DND-41 (cell line): ENCODE data around the gene GPC1.

ENCODE experiments used
- ATAC-seq: fragments of 200-7000 bp; cut with Tn5 transposase; 3 replicates; pipeline ENCODE4 v1.9.1; 2021; ENCODE audit warnings: low read depth; ENCODE audit not compliant: insufficient read depth
- DNase-seq: peaks from one replicate; pipeline ENCODE4 v3.0.0-alpha.2; 2020
- H2AFZ ChIP-seq: 2 replicates; pipeline ENCODE4 v1.6.0; 2012; ENCODE audit warnings: low read depth, low read length
- H3K27ac ChIP-seq: 2 replicates; pipeline ENCODE4 v1.5.1; 2012; ENCODE audit warnings: low read length, inconsistent platforms
- H3K27me3 ChIP-seq: fragments of 200-600 bp; sonication (generic); 2 replicates; pipeline ENCODE4 v1.6.0; 2012; ENCODE audit warnings: low read length, mild to moderate bottlenecking, inconsistent platforms; ENCODE audit not compliant: insufficient read depth, poor library complexity
- H3K36me3 ChIP-seq: 2 replicates; pipeline ENCODE4 v1.5.1; 2012; ENCODE audit warnings: low read length, inconsistent platforms; ENCODE audit not compliant: insufficient read depth
- H3K4me1 ChIP-seq: 2 replicates; pipeline ENCODE4 v1.5.1; 2012; ENCODE audit warnings: mild to moderate bottlenecking, low read length; ENCODE audit not compliant: insufficient read depth
- H3K4me2 ChIP-seq: 2 replicates; pipeline ENCODE4 v1.6.0; 2012; ENCODE audit warnings: mild to moderate bottlenecking, moderate library complexity, low read length, inconsistent platforms; ENCODE audit not compliant: insufficient read depth
- H3K4me3 ChIP-seq, 2 experiments: fragments of 200-600 bp in 1 of 2; shearing (Covaris generic) in 1 of 2; 2 replicates each; pipeline ENCODE4 v1.5.1; 2012 to 2016; ENCODE audit warnings: inconsistent platforms in 2 of 2, low read length in 2 of 2, mild to moderate bottlenecking in 2 of 2, low read depth in 1 of 2, moderate library complexity in 1 of 2
- H3K79me2 ChIP-seq: 2 replicates; pipeline ENCODE4 v1.6.0; 2012; ENCODE audit warnings: low read length, inconsistent platforms; ENCODE audit not compliant: insufficient read depth
- H3K9ac ChIP-seq: 2 replicates; pipeline ENCODE4 v1.6.0; 2012; ENCODE audit warnings: low read depth, mild to moderate bottlenecking, inconsistent platforms, low read length, moderate library complexity
- H3K9me3 ChIP-seq: 2 replicates; pipeline ENCODE4 v1.5.1; 2012; ENCODE audit warnings: low read length, moderate library complexity, mild to moderate bottlenecking, inconsistent platforms; ENCODE audit not compliant: insufficient read depth, severe bottlenecking
- H4K20me1 ChIP-seq: 2 replicates; pipeline ENCODE4 v1.6.0; 2012; ENCODE audit warnings: low read length; ENCODE audit not compliant: insufficient read depth
- CTCF ChIP-seq: IDR thresholded peaks from 2 replicates; pipeline ENCODE4 v1.5.1; 2012; ENCODE audit warnings: borderline replicate concordance, low read length, moderate library complexity, mild to moderate bottlenecking; ENCODE audit not compliant: poor library complexity, severe bottlenecking; ENCODE audit errors: extremely low read depth
- EZH2 ChIP-seq: IDR thresholded peaks from 3 replicates; pipeline ENCODE4 v1.6.1; 2012; ENCODE audit warnings: borderline replicate concordance, low read depth, mild to moderate bottlenecking, moderate library complexity, low read length, inconsistent platforms; ENCODE audit not compliant: severe bottlenecking

GPC1 gene

GRCh38 chr2:240455272-240455646, 19.8 kb downstream of the GPC1 start:
- ATAC-seq (no peak), DNase-seq (no peak)
- Histone ChIP-seq H3K4me2 (no peak overlapping the region), H4K20me1 (peaks cover 3% of the 10 kb centered on the region; the same call in 1 of the 2 replicates), H3K79me2 (no peaks in the 10 kb centered on the region), H3K9me3 (no peaks in the 10 kb centered on the region), H3K9ac (no peak overlapping the region), H3K4me3 (no peak overlapping the region), H3K27me3 (no peaks in the 10 kb centered on the region), H3K4me1 (no peaks in the 10 kb centered on the region), H2AFZ (no peak overlapping the region), H3K27ac (no peak overlapping the region), H3K36me3 (no peaks in the 10 kb centered on the region)
- no peak for TF ChIP-seq CTCF
- TF ChIP-seq EZH2, result no peak

- H3K79me2 ChIP-seq, result no peaks in the 10 kb centered on the region
- H3K4me2 ChIP-seq, result no peak overlapping the region
- H3K9ac ChIP-seq, result no peak overlapping the region
- H3K27ac ChIP-seq, result no peak overlapping the region
- H3K9me3 ChIP-seq, result no peaks in the 10 kb centered on the region
- no peaks in the 10 kb centered on the region for H3K36me3 ChIP-seq
- DNase-seq (no peak), ATAC-seq (no peak)
- H3K27me3 ChIP-seq, result no peaks in the 10 kb centered on the region
- no peaks in the 10 kb centered on the region for H3K4me1 ChIP-seq
- TF ChIP-seq EZH2 (no peak), CTCF (no peak)
- H3K4me3 ChIP-seq, result no peak overlapping the region
- no peak overlapping the region for H2AFZ ChIP-seq
- H4K20me1 ChIP-seq, result peaks cover 3% of the 10 kb centered on the region; the same call in 1 of the 2 replicates
These were observed 20.4 kb downstream of the GPC1 start for GRCh38 chr2:240455647-240456446.

- DNase-seq (no peak), ATAC-seq (no peak)
- H3K4me2 ChIP-seq, result no peak overlapping the region
- TF ChIP-seq CTCF (no peak), EZH2 (no peak)
- H3K27me3 ChIP-seq, result no peaks in the 10 kb centered on the region
- H3K9ac ChIP-seq, result no peak overlapping the region
- H4K20me1 ChIP-seq, result peaks cover 3% of the 10 kb centered on the region; the same call in 1 of the 2 replicates
- H3K4me3 ChIP-seq, result no peak overlapping the region
- H3K36me3 ChIP-seq, result no peaks in the 10 kb centered on the region
- no peaks in the 10 kb centered on the region for H3K9me3 ChIP-seq
- no peak overlapping the region for H2AFZ ChIP-seq
- no peak overlapping the region for H3K27ac ChIP-seq
- no peaks in the 10 kb centered on the region for H3K4me1 ChIP-seq
- H3K79me2 ChIP-seq, result no peaks in the 10 kb centered on the region
These were observed 21.2 kb downstream of the GPC1 start for GRCh38 chr2:240456447-240457222.
